ENCODE results near the gene PHF3. TPM values are rescaled to one million over a fixed set of nuclear protein-coding genes. Genes with fewer than 3 reads are reported as not detected.

The PHF3 gene
- total RNA-seq, 1 donor from 2014 or later: 31.5 TPM

DNA sequence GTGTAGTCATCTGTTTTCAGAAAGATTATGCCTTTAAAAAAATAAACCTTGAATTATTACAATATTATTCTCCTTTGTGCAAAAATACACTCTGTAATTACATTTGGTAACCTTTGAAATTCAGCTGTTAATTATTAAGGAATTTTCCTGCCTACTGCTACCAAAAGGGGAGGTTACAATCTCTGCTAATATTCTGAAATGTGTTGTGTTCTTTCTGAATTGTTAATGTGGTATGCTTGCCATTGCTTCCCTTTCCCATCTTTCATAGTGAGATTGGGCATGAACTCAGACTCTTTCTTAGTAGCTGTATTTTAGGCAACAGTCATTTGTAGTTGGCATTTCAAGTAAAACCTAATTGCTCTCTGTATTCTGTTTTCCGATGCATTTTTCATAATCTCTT, 73.0 kb downstream of the PHF3 start:
- H3K9me3 ChIP-seq: no peaks in the 10 kb centered on the region
- no peaks in the 10 kb centered on the region for H3K27me3 ChIP-seq
- H3K4me1 ChIP-seq: no peaks in the 10 kb centered on the region
- peaks cover 49 to 83% of the 10 kb centered on the region in 2 donors for H3K36me3 ChIP-seq
- DNase-seq (ENCODE audit: low spot score in 2 of 2): no peak
- intact Hi-C loops (cut with DNase I): no loop called here
- H3K27ac ChIP-seq: no peak overlapping the region
- no peak overlapping the region for H3K4me3 ChIP-seq
- TF ChIP-seq CTCF (IDR thresholded peaks at IDR 0.05): no peak

DNA sequence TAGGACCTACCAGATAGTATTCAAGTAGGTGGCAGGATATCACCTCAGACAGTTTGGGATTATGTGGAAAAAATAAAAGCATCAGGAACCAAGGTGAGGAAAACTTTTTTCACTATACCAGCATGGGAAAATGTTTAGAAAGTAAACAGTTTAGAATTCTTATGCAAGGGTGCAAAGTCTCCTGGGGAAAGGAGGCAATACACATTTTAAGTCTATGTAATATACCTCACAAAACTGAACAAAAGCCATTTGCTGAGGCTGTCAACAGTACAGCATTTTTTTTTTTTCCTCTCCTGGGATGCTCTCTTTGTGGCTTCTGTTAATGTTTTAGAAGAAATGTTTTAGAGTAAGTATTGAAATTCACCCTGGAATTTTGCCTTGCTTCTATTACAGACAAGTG, 73.5 kb downstream of the PHF3 start:
- H3K36me3 ChIP-seq: peaks cover 44 to 79% of the 10 kb centered on the region in 2 donors
- H3K27ac ChIP-seq: no peak overlapping the region
- intact Hi-C loops (cut with DNase I): no loop called here
- no peaks in the 10 kb centered on the region for H3K27me3 ChIP-seq
- H3K4me3 ChIP-seq: no peak overlapping the region
- no peak for TF ChIP-seq CTCF (IDR thresholded peaks at IDR 0.05)
- H3K9me3 ChIP-seq: no peaks in the 10 kb centered on the region
- no peaks in the 10 kb centered on the region for H3K4me1 ChIP-seq
- no peak for DNase-seq (ENCODE audit: low spot score in 2 of 2)

DNA sequence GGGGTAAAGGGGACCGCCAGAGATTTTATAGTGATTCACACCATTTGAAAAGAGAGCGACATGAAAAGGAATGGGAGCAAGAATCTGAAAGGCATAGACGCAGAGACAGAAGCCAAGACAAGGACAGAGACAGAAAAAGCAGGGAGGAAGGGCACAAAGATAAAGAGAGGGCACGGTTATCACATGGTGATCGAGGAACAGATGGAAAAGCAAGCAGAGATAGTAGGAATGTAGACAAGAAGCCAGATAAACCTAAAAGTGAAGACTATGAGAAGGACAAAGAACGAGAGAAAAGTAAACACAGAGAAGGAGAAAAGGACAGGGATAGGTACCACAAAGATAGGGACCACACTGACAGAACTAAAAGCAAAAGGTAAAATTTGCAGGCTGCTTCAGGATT, 77.7 kb downstream of the PHF3 start:
- intact Hi-C loops (cut with DNase I): no loop called here
- H3K27me3 ChIP-seq: no peaks in the 10 kb centered on the region
- TF ChIP-seq CTCF (IDR thresholded peaks at IDR 0.05): no peak
- no peaks in the 10 kb centered on the region for H3K4me1 ChIP-seq
- DNase-seq (ENCODE audit: low spot score in 2 of 2): no peak
- no peak overlapping the region for H3K27ac ChIP-seq
- H3K36me3 ChIP-seq: peaks cover 40 to 55% of the 10 kb centered on the region in 2 donors
- H3K4me3 ChIP-seq: no peak overlapping the region
- H3K9me3 ChIP-seq: no peaks in the 10 kb centered on the region

DNA sequence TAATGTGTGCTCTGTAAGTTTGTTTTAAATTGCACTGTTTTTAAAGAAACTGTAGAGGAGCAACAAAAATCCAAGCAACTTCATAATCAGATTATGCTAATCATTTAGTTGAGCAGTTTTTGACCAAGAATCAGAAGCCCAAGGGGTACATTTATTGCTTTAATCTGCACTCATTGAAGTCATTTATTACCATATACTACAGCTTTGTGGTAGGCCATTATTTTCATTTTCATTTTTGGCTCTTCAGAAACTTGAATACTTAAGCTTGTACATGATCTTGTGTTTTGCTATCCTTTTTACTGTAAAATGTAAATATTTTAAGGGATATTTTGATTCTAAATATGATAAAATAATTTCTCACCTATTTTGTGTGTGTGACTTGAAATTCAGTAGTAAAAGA, 78.5 kb downstream of the PHF3 start:
- no peaks in the 10 kb centered on the region for H3K9me3 ChIP-seq
- no peaks in the 10 kb centered on the region for H3K4me1 ChIP-seq
- peaks cover 40 to 50% of the 10 kb centered on the region in 2 donors for H3K36me3 ChIP-seq
- H3K27ac ChIP-seq: no peak overlapping the region
- intact Hi-C loops (cut with DNase I): no loop called here
- no peak for TF ChIP-seq CTCF (IDR thresholded peaks at IDR 0.05)
- H3K4me3 ChIP-seq: no peak overlapping the region
- DNase-seq (ENCODE audit: low spot score in 2 of 2): no peak
- H3K27me3 ChIP-seq: no peaks in the 10 kb centered on the region

DNA sequence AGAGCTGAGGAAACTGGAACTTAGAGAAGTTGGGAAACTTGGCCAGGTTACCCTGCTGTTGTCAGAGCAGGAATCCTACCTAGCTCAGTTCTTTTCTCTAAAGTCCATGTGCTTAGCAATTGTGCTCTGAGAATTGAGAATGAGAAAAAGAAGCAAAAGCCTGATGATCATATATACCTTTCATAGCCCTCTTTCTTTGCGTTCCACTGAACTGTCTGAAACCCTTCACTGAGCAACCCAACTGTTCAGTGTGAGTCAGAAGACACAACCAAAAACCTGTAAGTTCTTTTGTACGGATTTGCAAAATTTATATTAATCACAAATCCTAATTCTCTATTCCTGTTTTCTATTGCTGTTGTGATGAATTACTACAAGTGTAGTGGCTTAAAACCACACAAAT, 80.6 kb downstream of the PHF3 start:
- intact Hi-C loops (cut with DNase I): no loop called here
- no peaks in the 10 kb centered on the region for H3K9me3 ChIP-seq
- TF ChIP-seq CTCF (IDR thresholded peaks at IDR 0.05): no peak
- no peaks in the 10 kb centered on the region for H3K4me1 ChIP-seq
- no peaks in the 10 kb centered on the region for H3K27me3 ChIP-seq
- DNase-seq (ENCODE audit: low spot score in 2 of 2): no peak
- no peak overlapping the region for H3K4me3 ChIP-seq
- peaks cover 29 to 30% of the 10 kb centered on the region in 2 donors for H3K36me3 ChIP-seq
- no peak overlapping the region for H3K27ac ChIP-seq

DNA sequence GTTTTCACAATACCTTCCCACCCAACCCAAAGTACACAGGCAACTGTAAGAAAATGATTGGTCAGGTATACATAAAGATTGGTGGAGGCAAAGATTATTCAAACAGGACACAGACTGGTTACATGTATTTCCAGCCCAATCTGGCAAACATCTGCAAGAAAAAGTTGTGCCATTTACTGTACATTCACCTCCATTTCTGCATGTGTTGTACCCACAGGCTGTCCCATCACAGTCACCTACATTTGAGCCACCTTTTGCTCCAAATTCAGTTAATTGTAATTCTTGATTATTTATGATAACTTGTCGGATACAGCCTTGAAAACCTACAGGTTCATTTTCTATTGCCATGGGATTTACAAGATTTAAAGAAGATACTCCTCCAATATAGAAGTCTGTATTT, 85.6 kb downstream of the PHF3 start:
- no peaks in the 10 kb centered on the region for H3K27me3 ChIP-seq
- no peak for DNase-seq (ENCODE audit: low spot score in 2 of 2)
- no peak overlapping the region for H3K27ac ChIP-seq
- H3K36me3 ChIP-seq: peaks cover 0 to 2% of the 10 kb centered on the region in 2 donors
- no peak overlapping the region for H3K4me3 ChIP-seq
- no peak for TF ChIP-seq CTCF (IDR thresholded peaks at IDR 0.05)
- intact Hi-C loops (cut with DNase I): no loop called here
- H3K4me1 ChIP-seq: no peaks in the 10 kb centered on the region
- H3K9me3 ChIP-seq: no peaks in the 10 kb centered on the region
